HG03060 (cell line): ENCODE measurements around the gene SSH3.
A peak's percentile ranks its signal among the peaks of the same experiment; 100 is the strongest.

ENCODE experiments used
- ATAC-seq: cut with Tn5 transposase; IDR thresholded peaks from one replicate; pipeline ENCODE4 v1.9.1; 2021; ENCODE audit warnings: low read depth, moderate number of reproducible peaks; ENCODE audit not compliant: unreplicated experiment

SSH3 gene

GRCh38 chr11:67267188-67268080 lies 35.9 kb upstream of the SSH3 start:
- ATAC-seq: no peak

- no peak for ATAC-seq
These were observed 35.0 kb upstream of the SSH3 start for GRCh38 chr11:67268081-67268961.

- no peak for ATAC-seq
These were observed 34.4 kb upstream of the SSH3 start for GRCh38 chr11:67268962-67269268.

GRCh38 chr11:67269401-67270255 lies 33.7 kb upstream of the SSH3 start:
- no peak for ATAC-seq

- no peak for ATAC-seq
These were observed 32.8 kb upstream of the SSH3 start for GRCh38 chr11:67270256-67271204.

- ATAC-seq: no peak
These were observed 32.2 kb upstream of the SSH3 start for GRCh38 chr11:67271205-67271540.

- ATAC-seq: no peak
These were observed 31.6 kb upstream of the SSH3 start for GRCh38 chr11:67271541-67272284.

GRCh38 chr11:67272327-67273259 lies 30.7 kb upstream of the SSH3 start:
- no peak for ATAC-seq

- no peak for ATAC-seq
These were observed 29.9 kb upstream of the SSH3 start for GRCh38 chr11:67273260-67273990.

- no peak for ATAC-seq
These were observed 28.3 kb upstream of the SSH3 start for GRCh38 chr11:67274768-67275605.

- ATAC-seq: no peak
These were observed 27.5 kb upstream of the SSH3 start for GRCh38 chr11:67275606-67276409.

- no peak for ATAC-seq
These were observed 26.5 kb upstream of the SSH3 start for GRCh38 chr11:67276781-67277230.

GRCh38 chr11:67277231-67277961 lies 25.9 kb upstream of the SSH3 start:
- ATAC-seq: peak; percentile 45

- ATAC-seq: no peak
These were observed 25.0 kb upstream of the SSH3 start for GRCh38 chr11:67278135-67278938.
